ENCODE results near the gene PAPSS2. TPM values are rescaled to one million over a fixed set of nuclear protein-coding genes. Genes with fewer than 3 reads are reported as not detected.

PAPSS2 gene
- total RNA-seq, 1 donor from 2014 or later: 8.6 TPM

DNA sequence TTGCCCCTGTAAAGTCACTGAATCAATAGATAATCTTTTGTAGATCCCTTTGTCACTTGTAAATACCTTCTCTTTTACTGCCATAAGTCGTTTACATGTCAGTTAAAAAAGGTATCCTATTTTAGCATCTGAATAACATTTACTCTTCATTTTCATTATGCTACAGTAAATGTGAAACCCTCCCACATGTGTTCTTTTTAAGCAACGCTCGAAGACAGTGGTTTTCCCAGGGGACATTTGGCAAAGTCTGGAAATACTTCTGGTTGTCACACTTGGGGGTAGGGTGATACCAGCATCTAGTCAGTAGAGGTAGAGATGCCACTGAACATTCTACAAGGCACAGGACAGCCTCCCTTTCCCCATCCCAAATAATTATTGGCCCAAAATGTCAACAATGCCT, 134.6 kb downstream of the PAPSS2 start:
- intact Hi-C loops (cut with DNase I): no loop called here
- DNase-seq (no peak), ATAC-seq (ENCODE audit: poor library complexity) (no peak)

Other genes starting within 250 kb of the PAPSS2 start
- 5.5 TPM for gene MINPP1, start 155.0 kb upstream of the PAPSS2 start, total RNA-seq
- gene ATAD1, start 158.3 kb downstream of the PAPSS2 start, total RNA-seq: 96.7 TPM
- 0.30 TPM for gene KLLN, start 203.7 kb downstream of the PAPSS2 start, total RNA-seq
- gene PTEN, start 203.7 kb downstream of the PAPSS2 start, total RNA-seq: 54.3 TPM